HFFc6 (cell line): ENCODE data around the gene BTBD10. TPM values are rescaled to one million over a fixed set of nuclear protein-coding genes. Genes with fewer than 3 reads are reported as not detected.

Experiments used
- DNase-seq: peaks from one replicate; pipeline ENCODE4 v3.0.0-alpha.2; 2018
- H3K27ac Mint-ChIP-seq: 2 replicates; pipeline ENCODE4 v1.8.0; 2020; ENCODE audit warnings: mild to moderate bottlenecking, mixed read lengths
- H3K27me3 Mint-ChIP-seq: 2 replicates; pipeline ENCODE4 v1.8.0; 2021; ENCODE audit warnings: mild to moderate bottlenecking, moderate library complexity, mixed read lengths; ENCODE audit not compliant: insufficient read depth
- H3K36me3 Mint-ChIP-seq: 2 replicates; pipeline ENCODE4 v1.8.0; 2021; ENCODE audit warnings: low read depth, mixed read lengths
- H3K4me1 Mint-ChIP-seq: 2 replicates; pipeline ENCODE4 v1.8.0; 2020; ENCODE audit warnings: low read depth, mixed read lengths
- H3K4me3 Mint-ChIP-seq: 2 replicates; pipeline ENCODE4 v1.8.0; 2020; ENCODE audit warnings: mild to moderate bottlenecking, moderate library complexity, mixed read lengths
- H3K9me3 Mint-ChIP-seq: 2 replicates; pipeline ENCODE4 v1.8.0; 2020; ENCODE audit warnings: mild to moderate bottlenecking, mixed read lengths
- total RNA-seq, 6 experiments: library from RNA; stranded (reverse); fragmentation: NEBNext Ultra II Directional; extraction: Animal tissue kit (Norgen Biotek cat#: 25700); gene quantifications; 2 replicates in 1 of 6; 3 replicates in 5 of 6; pipeline ENCODE4 v1.2.3, GENCODE V29; 2021
- TF ChIP-seq, protein P1 (sequence below): fragments of 200-600 bp; sonication (generic); IDR thresholded peaks from 2 replicates; pipeline ENCODE4 v1.5.0; 2021; ENCODE audit warnings: antibody characterized with exemption, mild to moderate bottlenecking

Gene BTBD10
- total RNA-seq, 6 experiments from 2014 or later, result 30.3 to 37.2 (median 35.0) TPM

GRCh38 chr11:13461291-13461690, 1.7 kb downstream of the BTBD10 start:
- peak overlapping the region; percentile 97 for H3K4me3 Mint-ChIP-seq
- peak overlapping the region; percentile 98 for H3K27ac Mint-ChIP-seq
- peaks cover 44% of the 10 kb centered on the region for H3K4me1 Mint-ChIP-seq
- H3K36me3 Mint-ChIP-seq, result peaks cover 14% of the 10 kb centered on the region
- no peak for DNase-seq
- no peaks in the 10 kb centered on the region for H3K27me3 Mint-ChIP-seq
- TF ChIP-seq, protein P1, sequence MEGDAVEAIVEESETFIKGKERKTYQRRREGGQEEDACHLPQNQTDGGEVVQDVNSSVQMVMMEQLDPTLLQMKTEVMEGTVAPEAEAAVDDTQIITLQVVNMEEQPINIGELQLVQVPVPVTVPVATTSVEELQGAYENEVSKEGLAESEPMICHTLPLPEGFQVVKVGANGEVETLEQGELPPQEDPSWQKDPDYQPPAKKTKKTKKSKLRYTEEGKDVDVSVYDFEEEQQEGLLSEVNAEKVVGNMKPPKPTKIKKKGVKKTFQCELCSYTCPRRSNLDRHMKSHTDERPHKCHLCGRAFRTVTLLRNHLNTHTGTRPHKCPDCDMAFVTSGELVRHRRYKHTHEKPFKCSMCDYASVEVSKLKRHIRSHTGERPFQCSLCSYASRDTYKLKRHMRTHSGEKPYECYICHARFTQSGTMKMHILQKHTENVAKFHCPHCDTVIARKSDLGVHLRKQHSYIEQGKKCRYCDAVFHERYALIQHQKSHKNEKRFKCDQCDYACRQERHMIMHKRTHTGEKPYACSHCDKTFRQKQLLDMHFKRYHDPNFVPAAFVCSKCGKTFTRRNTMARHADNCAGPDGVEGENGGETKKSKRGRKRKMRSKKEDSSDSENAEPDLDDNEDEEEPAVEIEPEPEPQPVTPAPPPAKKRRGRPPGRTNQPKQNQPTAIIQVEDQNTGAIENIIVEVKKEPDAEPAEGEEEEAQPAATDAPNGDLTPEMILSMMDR, result no peak
- H3K9me3 Mint-ChIP-seq, result no peaks in the 10 kb centered on the region

GRCh38 chr11:13450832-13451397, 12.1 kb downstream of the BTBD10 start:
- Mint-ChIP-seq H3K27ac (no peak overlapping the region), H3K9me3 (no peaks in the 10 kb centered on the region), H3K4me3 (no peak overlapping the region), H3K4me1 (peaks cover 55% of the 10 kb centered on the region), H3K27me3 (no peaks in the 10 kb centered on the region), H3K36me3 (peaks cover 4% of the 10 kb centered on the region; the same call in 1 of the 2 replicates)
- DNase-seq, result no peak
- TF ChIP-seq, protein P1, result no peak

DNA sequence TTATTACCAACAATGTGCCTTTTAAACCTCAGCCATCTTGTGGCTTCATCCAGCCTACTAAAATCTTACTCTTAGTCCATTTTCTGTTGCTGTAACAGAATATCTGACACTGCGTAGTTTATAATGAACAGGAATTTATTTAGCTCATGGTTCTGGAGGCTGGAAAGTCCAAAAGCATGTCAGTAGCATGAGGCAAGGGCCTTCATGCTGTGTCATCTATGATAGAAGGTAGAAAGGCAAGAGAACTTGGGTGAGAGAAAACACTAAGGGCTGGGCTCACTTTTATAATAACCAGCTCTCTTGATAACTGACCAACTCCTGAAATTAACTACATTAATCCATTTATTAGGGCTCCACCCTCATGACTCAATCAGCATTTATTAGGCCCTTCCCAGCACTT, 13.5 kb downstream of the BTBD10 start:
- no peak overlapping the region for H3K27ac Mint-ChIP-seq
- TF ChIP-seq, protein P1, result no peak

GRCh38 chr11:13448876-13449275, 14.1 kb downstream of the BTBD10 start:
- peaks cover 59% of the 10 kb centered on the region for H3K4me1 Mint-ChIP-seq
- TF ChIP-seq, protein P1, result no peak
- no peak overlapping the region for H3K4me3 Mint-ChIP-seq
- H3K36me3 Mint-ChIP-seq, result peaks cover 4% of the 10 kb centered on the region; the same call in 1 of the 2 replicates
- DNase-seq, result no peak
- no peaks in the 10 kb centered on the region for H3K9me3 Mint-ChIP-seq
- no peaks in the 10 kb centered on the region; the same call in 1 of the 2 replicates for H3K27me3 Mint-ChIP-seq
- H3K27ac Mint-ChIP-seq, result no peak overlapping the region; the same call in 1 of the 2 replicates

More for the DNA sequence above, 13.5 kb downstream of the BTBD10 start:
- DNase-seq, result no peak
- peaks cover 4% of the 10 kb centered on the region; the same call in 1 of the 2 replicates for H3K36me3 Mint-ChIP-seq
- H3K4me1 Mint-ChIP-seq, result peaks cover 59% of the 10 kb centered on the region
- H3K4me3 Mint-ChIP-seq, result no peak overlapping the region
- H3K27me3 Mint-ChIP-seq, result no peaks in the 10 kb centered on the region; the same call in 1 of the 2 replicates
- no peaks in the 10 kb centered on the region for H3K9me3 Mint-ChIP-seq

DNA sequence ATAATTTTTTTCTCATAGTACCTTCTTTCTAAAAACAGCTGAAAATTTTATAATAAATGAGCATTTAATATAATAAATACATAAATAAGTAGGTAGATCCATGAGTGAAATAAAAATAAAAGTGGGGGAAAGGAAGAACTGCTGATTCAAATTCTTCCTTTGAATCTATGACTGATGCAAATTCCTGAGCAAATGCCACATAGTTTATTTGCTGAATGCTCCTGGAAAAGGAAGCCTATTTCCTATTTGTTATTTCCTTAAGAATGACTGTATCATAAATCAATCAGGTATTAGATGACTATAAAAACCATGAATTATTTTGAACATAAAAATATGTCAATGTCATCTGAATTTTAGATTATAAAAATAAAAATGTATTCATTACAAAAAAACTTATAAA, 16.6 kb downstream of the BTBD10 start:
- no peak overlapping the region; the same call in 1 of the 2 replicates for H3K4me3 Mint-ChIP-seq
- H3K4me1 Mint-ChIP-seq, result peaks cover 63% of the 10 kb centered on the region
- peak; percentile 33 for DNase-seq
- H3K27ac Mint-ChIP-seq, result no peak overlapping the region; the same call in 1 of the 2 replicates
- H3K9me3 Mint-ChIP-seq, result no peaks in the 10 kb centered on the region
- TF ChIP-seq, protein P1, result no peak
- H3K36me3 Mint-ChIP-seq, result peaks cover 2% of the 10 kb centered on the region; the same call in 1 of the 2 replicates
- no peaks in the 10 kb centered on the region; the same call in 1 of the 2 replicates for H3K27me3 Mint-ChIP-seq
